ENCODE data around the gene ANKMY2. TPM values are rescaled to one million over a fixed set of nuclear protein-coding genes. Genes with fewer than 3 reads are reported as not detected.

ANKMY2 gene
- total and polyA plus RNA-seq, 7 donors, result 11.9 to 21.1 (median 16.4) TPM

DNA sequence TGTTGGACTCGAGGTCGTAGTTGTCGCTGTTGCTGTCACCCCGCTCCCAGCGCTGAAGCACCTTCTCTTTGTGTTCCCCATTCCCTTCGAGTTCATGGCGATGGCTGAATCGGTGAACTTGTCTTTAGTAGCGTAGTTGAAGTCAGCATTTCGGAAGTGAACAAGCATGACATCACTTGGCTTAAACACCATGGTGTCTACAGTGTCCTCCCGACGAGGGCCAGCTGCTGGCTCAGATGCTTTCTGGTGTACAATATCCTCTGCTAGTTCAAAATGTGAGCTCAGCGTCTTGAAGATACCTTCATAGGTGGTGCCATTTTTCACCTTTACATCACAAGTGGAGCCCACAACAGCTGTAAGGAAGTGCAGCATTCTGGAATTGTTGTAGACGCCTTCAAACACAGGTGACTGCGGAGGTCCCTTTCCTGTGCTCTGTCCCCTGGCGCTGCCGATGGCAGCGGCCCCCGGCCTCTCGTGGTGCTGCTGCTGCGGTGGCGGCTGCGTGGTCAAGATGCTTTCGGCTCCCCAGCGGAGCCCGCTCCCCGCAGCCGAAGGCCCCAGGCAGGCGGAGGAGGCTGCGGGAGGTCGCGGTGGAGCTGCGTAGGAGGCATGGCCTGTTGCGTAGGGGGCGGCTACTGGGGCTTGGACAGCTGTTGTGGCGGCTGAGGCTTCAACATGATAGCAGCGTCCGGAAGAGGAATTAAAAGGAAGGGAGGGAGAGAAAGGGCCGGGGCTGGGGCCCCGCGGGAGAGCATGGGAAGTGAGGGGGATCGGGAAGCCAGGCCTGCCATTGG, 59.3 kb downstream of the ANKMY2 start:
- no peaks in the 10 kb centered on the region for H3K4me1 ChIP-seq
- TF ChIP-seq POLR2AphosphoS5 (IDR thresholded peaks at IDR 0.05) (no peak), EP300 (IDR thresholded peaks at IDR 0.05) (no peak), POLR2A (IDR thresholded peaks at IDR 0.05) (no peak)
- TF ChIP-seq, protein P1, sequence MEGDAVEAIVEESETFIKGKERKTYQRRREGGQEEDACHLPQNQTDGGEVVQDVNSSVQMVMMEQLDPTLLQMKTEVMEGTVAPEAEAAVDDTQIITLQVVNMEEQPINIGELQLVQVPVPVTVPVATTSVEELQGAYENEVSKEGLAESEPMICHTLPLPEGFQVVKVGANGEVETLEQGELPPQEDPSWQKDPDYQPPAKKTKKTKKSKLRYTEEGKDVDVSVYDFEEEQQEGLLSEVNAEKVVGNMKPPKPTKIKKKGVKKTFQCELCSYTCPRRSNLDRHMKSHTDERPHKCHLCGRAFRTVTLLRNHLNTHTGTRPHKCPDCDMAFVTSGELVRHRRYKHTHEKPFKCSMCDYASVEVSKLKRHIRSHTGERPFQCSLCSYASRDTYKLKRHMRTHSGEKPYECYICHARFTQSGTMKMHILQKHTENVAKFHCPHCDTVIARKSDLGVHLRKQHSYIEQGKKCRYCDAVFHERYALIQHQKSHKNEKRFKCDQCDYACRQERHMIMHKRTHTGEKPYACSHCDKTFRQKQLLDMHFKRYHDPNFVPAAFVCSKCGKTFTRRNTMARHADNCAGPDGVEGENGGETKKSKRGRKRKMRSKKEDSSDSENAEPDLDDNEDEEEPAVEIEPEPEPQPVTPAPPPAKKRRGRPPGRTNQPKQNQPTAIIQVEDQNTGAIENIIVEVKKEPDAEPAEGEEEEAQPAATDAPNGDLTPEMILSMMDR (IDR thresholded peaks at IDR 0.05), result no peak
- no peaks in the 10 kb centered on the region for H3K36me3 ChIP-seq
- WGBS, 2 donors, result 76 to 93% methylated on average over 42 of the region's 42 CpGs
- H3K27me3 ChIP-seq, result no peaks in the 10 kb centered on the region
- H3K27ac ChIP-seq, result no peak overlapping the region
- H3K9me3 ChIP-seq, result no peaks in the 10 kb centered on the region
- H3K4me3 ChIP-seq, result peak overlapping the region in 1 of 4 donors; percentile 24
- intact Hi-C loops (cut with DNase I), result no loop called here
- no peak for DNase-seq

DNA sequence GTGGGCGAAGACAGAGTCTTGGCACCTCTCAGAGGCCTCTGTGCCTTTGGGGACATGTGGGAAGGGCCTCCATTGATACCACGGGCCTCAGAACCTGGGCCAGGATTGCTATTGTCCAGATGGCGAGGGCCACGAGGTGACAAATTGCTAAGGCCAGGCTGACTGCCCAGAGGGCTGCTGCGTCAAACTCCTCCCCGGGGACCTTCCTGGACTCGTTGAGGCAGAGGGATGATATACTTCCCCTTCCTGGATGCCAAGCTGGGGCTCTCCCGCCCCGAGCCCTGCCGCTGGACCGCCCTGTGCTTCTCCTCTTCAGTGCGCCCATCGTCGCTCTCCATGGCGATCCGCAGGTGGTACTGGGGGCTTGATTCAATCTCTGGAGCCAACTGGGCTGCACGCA, 60.0 kb downstream of the ANKMY2 start:
- TF ChIP-seq POLR2A (IDR thresholded peaks at IDR 0.05), result no peak
- TF ChIP-seq, protein P1 (IDR thresholded peaks at IDR 0.05), result no peak
- TF ChIP-seq POLR2AphosphoS5 (IDR thresholded peaks at IDR 0.05), result no peak
- no peak for TF ChIP-seq EP300 (IDR thresholded peaks at IDR 0.05)
- no peaks in the 10 kb centered on the region for H3K27me3 ChIP-seq
- WGBS, 2 donors, result 95 to 96% methylated on average over 17 of the region's 17 CpGs

DNA sequence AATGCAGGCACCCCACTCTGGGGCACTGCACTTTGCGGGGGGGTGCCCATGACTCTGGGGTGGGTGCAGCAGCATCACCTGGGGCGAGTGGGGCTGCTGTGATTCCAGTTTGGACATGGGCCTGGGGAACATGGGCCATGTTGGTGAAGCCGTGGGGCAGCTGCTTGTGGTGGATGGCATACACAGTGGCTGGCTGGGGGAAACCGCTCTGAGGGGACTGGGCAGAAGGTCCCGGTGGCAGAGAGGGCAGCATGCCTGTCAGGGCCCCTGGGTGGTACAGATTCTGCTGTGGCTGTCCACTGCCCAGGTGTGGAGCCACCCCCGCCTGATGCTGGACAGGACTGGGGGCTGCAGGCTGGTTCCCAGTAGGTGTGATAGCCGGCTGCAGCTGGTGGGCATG, 61.7 kb downstream of the ANKMY2 start:
- Histone ChIP-seq H3K36me3 (no peaks in the 10 kb centered on the region), H3K27ac (no peak overlapping the region), H3K4me1 (no peaks in the 10 kb centered on the region), H3K4me3 (no peak overlapping the region), H3K27me3 (no peaks in the 10 kb centered on the region), H3K9me3 (no peaks in the 10 kb centered on the region)
- DNase-seq, result no peak
- intact Hi-C loops (cut with DNase I), result no loop called here
- WGBS, 2 donors, result 95 to 96% methylated on average over 7 of the region's 7 CpGs
- TF ChIP-seq POLR2A (IDR thresholded peaks at IDR 0.05), result no peak
- TF ChIP-seq, protein P1 (IDR thresholded peaks at IDR 0.05), result no peak
- no peak for TF ChIP-seq EP300 (IDR thresholded peaks at IDR 0.05)
- no peak for TF ChIP-seq POLR2AphosphoS5 (IDR thresholded peaks at IDR 0.05)

More for the DNA sequence above, 60.0 kb downstream of the ANKMY2 start:
- no peaks in the 10 kb centered on the region for H3K36me3 ChIP-seq
- no peaks in the 10 kb centered on the region for H3K9me3 ChIP-seq
- H3K27ac ChIP-seq, result no peak overlapping the region
- no peak overlapping the region for H3K4me3 ChIP-seq
- DNase-seq, result no peak
- intact Hi-C loops (cut with DNase I), result no loop called here
- H3K4me1 ChIP-seq, result no peaks in the 10 kb centered on the region

DNA sequence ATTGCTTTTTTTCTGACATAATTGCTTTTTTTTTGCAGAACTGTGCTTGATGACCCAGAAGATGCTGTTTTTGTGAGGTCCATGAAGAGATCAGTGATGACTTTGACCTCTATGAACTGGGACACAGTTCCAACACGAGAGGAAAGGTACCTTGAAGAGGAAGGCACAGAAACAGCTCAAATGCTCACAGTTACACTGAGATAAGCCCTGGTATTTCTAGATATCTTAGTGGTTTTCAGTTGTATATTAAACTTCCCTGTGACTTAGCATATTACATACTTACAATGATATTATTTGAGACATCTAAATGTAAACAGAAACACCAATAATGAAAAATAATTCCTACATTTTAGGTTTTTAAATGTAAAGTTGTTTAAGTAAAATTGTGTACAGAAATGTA, 64.3 kb downstream of the ANKMY2 start:
- WGBS, 2 donors, result 54 to 63% methylated on average over 1 of the region's 1 CpG
- H3K9me3 ChIP-seq, result no peaks in the 10 kb centered on the region
- no peak overlapping the region for H3K4me3 ChIP-seq
- intact Hi-C loops (cut with DNase I), result no loop called here
- H3K27ac ChIP-seq, result no peak overlapping the region
- no peaks in the 10 kb centered on the region for H3K27me3 ChIP-seq
- no peaks in the 10 kb centered on the region for H3K4me1 ChIP-seq
- DNase-seq, result no peak
- TF ChIP-seq EP300 (IDR thresholded peaks at IDR 0.05) (no peak), POLR2AphosphoS5 (IDR thresholded peaks at IDR 0.05) (no peak), POLR2A (IDR thresholded peaks at IDR 0.05) (no peak)
- TF ChIP-seq, protein P1 (IDR thresholded peaks at IDR 0.05), result no peak
- H3K36me3 ChIP-seq, result no peaks in the 10 kb centered on the region

All from sigmoid colon (tissue), 7 donors.